HepG2 (cell line): ENCODE data around the gene CBX2. TPM values are rescaled to one million over a fixed set of nuclear protein-coding genes. Genes with fewer than 3 reads are reported as not detected.

Source experiments
- FOXA3 ChIP-seq: IDR thresholded peaks from 2 replicates; pipeline ENCODE4 v1.6.1; 2016; ENCODE audit warnings: missing genetic modification reagents, missing compliant biosample characterization
- HOXA9 ChIP-seq: sonication (generic); formaldehyde crosslinking; IDR thresholded peaks from 2 replicates; pipeline ENCODE4 v1.8.1; 2022; ENCODE audit warnings: missing genetic modification reagents, mild to moderate bottlenecking, moderate library complexity, borderline replicate concordance
- IRF2 ChIP-seq: IDR thresholded peaks from 2 replicates; pipeline ENCODE4 v1.6.1; 2018; ENCODE audit warnings: missing genetic modification reagents, missing compliant biosample characterization
- MBD4 ChIP-seq: IDR thresholded peaks from 2 replicates; pipeline ENCODE4 v1.6.1; 2012; ENCODE audit warnings: low read length, inconsistent platforms, borderline replicate concordance
- POLR2G ChIP-seq: fragments of 200-400 bp; formaldehyde crosslinking; IDR thresholded peaks from 2 replicates; pipeline ENCODE4 v1.6.1; 2018; ENCODE audit warnings: mild to moderate bottlenecking, low read depth, low read length, moderate library complexity
- SMC3 ChIP-seq: IDR thresholded peaks from 2 replicates; pipeline ENCODE4 v1.6.1; 2011; ENCODE audit warnings: low read length, improper control_type of control experiment
- SNAI1 ChIP-seq: sonication (generic); formaldehyde crosslinking; IDR thresholded peaks from 2 replicates; pipeline ENCODE4 v1.5.0; 2020; ENCODE audit warnings: mild to moderate bottlenecking, missing genetic modification reagents, borderline replicate concordance
- SRSF9 ChIP-seq: fragments of 200-400 bp; formaldehyde crosslinking; IDR thresholded peaks from 2 replicates; pipeline ENCODE4 v1.6.1; 2018; ENCODE audit warnings: borderline replicate concordance, mild to moderate bottlenecking, low read depth, low read length; ENCODE audit not compliant: insufficient read depth, poor library complexity, severe bottlenecking
- TRIM24 ChIP-seq: sonication (generic); formaldehyde crosslinking; IDR thresholded peaks from 2 replicates; pipeline ENCODE4 v1.8.0; 2022; ENCODE audit warnings: mild to moderate bottlenecking, missing genetic modification reagents
- WIZ ChIP-seq: sonication (generic); formaldehyde crosslinking; IDR thresholded peaks from 2 replicates; pipeline ENCODE4 v1.5.1; 2020; ENCODE audit warnings: mild to moderate bottlenecking, missing genetic modification reagents
- ZNF160 ChIP-seq: sonication (generic); formaldehyde crosslinking; IDR thresholded peaks from 2 replicates; pipeline ENCODE4 v1.8.0; 2022; ENCODE audit warnings: mild to moderate bottlenecking, inconsistent platforms, missing genetic modification reagents
- ZNF3 ChIP-seq: IDR thresholded peaks from 2 replicates; pipeline ENCODE4 v1.7.0; 2017; ENCODE audit warnings: inconsistent platforms
- ZNF563 ChIP-seq: sonication (generic); formaldehyde crosslinking; IDR thresholded peaks from 2 replicates; pipeline ENCODE4 v1.8.0; 2022; ENCODE audit warnings: mild to moderate bottlenecking, moderate library complexity, missing genetic modification reagents
- ZNF572 ChIP-seq: sonication (generic); formaldehyde crosslinking; IDR thresholded peaks from 2 replicates; pipeline ENCODE4 v1.5.1; 2020; ENCODE audit warnings: mild to moderate bottlenecking, missing genetic modification reagents
- ZNF703 ChIP-seq: sonication (generic); formaldehyde crosslinking; IDR thresholded peaks from 2 replicates; pipeline ENCODE4 v1.5.1; 2020; ENCODE audit warnings: missing genetic modification reagents, mild to moderate bottlenecking, moderate library complexity, borderline replicate concordance
- polyA plus RNA-seq, 8 experiments: library from polyadenylated mRNA; depleted of rRNA in 3 of 8; stranded (reverse) in 7 of 8; unstranded in 1 of 8; fragments of >200 nt; fragmentation: Illumina TruSeq in 4 of 8; extraction: Trizol in 4 of 8; gene quantifications; 2 replicates each; pipeline versions ENCODE4 v1.2.1 to v1.2.3, GENCODE V29; 2011 to 2016; ENCODE audit warnings: low read depth in 4 of 8, missing spikeins in 1 of 8, mixed read lengths in 1 of 8; ENCODE audit not compliant: insufficient read depth in 1 of 8
- total RNA-seq, 5 experiments: library from RNA; depleted of rRNA; stranded (reverse); fragments of >200 nt; fragmentation: Illumina TruSeq; extraction: Trizol; gene quantifications; 2 replicates each; pipeline ENCODE4 v1.2.3, GENCODE V29; 2016; ENCODE audit warnings: low read depth in 1 of 5
- TF ChIP-seq, protein P1 (sequence below): sonication (generic); formaldehyde crosslinking; conservative IDR thresholded peaks from 2 replicates; pipeline ENCODE4 v1.8.0; 2022; ENCODE audit warnings: missing genetic modification reagents
- TF ChIP-seq, protein P2 (sequence below): sonication (generic); formaldehyde crosslinking; IDR thresholded peaks from 2 replicates; pipeline ENCODE4 v1.4.0; 2020; ENCODE audit warnings: mild to moderate bottlenecking, missing genetic modification reagents
- TF ChIP-seq, protein P3 (sequence below): sonication (generic); formaldehyde crosslinking; conservative IDR thresholded peaks from 2 replicates; pipeline ENCODE4 v1.5.0; 2020; ENCODE audit warnings: missing genetic modification reagents
- TF ChIP-seq, protein P4 (sequence below): sonication (generic); formaldehyde crosslinking; IDR thresholded peaks from 2 replicates; pipeline ENCODE4 v1.5.0; 2020; ENCODE audit warnings: mild to moderate bottlenecking, low read depth, missing genetic modification reagents, borderline replicate concordance
- TF ChIP-seq, protein P5 (sequence below): sonication (generic); formaldehyde crosslinking; IDR thresholded peaks from 2 replicates; pipeline ENCODE4 v1.8.0; 2022; ENCODE audit warnings: missing genetic modification reagents, mild to moderate bottlenecking, inconsistent platforms, borderline replicate concordance

The CBX2 gene
- total and polyA plus RNA-seq, 2 of the 13 experiments (the other 11 are each of a cell fraction or from before 2014, with no cell fraction given): 14.5 to 31.1 TPM

DNA sequence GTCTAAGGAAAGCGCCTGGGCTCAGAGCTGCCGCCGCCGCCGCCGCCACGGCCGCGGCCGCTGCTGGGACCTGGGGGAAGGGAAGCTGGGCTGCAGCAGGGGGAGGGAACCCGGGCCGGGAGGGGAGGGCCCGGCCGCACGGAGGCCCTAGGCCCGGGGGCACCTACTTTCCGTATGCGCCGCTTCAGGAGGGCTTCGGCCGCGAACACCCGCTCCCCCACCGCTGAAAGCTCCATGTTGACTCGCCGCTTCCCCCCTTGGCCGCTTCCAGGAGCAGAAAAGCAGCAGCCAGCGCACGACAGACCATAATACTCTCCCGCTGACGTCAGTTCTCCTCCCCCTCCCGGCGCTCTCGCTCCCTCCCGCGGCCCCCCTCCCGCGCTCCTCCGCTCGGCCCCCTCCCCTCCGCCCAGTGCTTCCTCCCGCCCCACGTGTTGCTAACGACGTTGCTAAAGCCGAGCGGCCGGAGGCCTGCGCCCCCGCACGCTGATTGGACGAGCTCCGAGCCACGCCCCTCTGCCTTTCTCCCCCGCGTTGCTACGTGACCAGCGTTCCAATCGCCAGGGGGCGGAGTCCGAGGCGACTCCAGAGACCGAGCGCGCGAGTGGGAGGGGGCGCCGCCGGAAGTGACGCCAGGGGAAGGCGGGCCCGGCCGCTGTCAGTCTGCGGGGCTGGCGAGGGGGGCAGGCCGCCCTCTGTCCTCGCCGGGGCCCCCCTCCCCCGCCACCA lies 19.0 kb downstream of the CBX2 start, which contains the start of gene CBX8 (continued):
- TF ChIP-seq, protein P1, sequence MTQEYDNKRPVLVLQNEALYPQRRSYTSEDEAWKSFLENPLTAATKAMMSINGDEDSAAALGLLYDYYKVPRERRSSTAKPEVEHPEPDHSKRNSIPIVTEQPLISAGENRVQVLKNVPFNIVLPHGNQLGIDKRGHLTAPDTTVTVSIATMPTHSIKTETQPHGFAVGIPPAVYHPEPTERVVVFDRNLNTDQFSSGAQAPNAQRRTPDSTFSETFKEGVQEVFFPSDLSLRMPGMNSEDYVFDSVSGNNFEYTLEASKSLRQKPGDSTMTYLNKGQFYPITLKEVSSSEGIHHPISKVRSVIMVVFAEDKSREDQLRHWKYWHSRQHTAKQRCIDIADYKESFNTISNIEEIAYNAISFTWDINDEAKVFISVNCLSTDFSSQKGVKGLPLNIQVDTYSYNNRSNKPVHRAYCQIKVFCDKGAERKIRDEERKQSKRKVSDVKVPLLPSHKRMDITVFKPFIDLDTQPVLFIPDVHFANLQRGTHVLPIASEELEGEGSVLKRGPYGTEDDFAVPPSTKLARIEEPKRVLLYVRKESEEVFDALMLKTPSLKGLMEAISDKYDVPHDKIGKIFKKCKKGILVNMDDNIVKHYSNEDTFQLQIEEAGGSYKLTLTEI (CRISPR knock-in tag): no peak
- no peak for TF ChIP-seq SRSF9
- peak; percentile 66 for TF ChIP-seq ZNF160 (CRISPR knock-in tag)
- peak; percentile 85 for TF ChIP-seq POLR2G
- no peak for TF ChIP-seq TRIM24 (CRISPR knock-in tag)
- TF ChIP-seq ZNF3 (CRISPR knock-in tag): no peak; the same call in 1 of the 2 replicates
- no peak for TF ChIP-seq WIZ (CRISPR knock-in tag)
- TF ChIP-seq HOXA9 (CRISPR knock-in tag): no peak
- peak; percentile 57 for TF ChIP-seq FOXA3
- no peak for TF ChIP-seq MBD4
- no peak for TF ChIP-seq SMC3
- 0 out of 2 replicates have a peak, but pooled peaks have one; percentile 36 for TF ChIP-seq ZNF572 (CRISPR knock-in tag)
- TF ChIP-seq ZNF703: no peak
- no peak for TF ChIP-seq SNAI1 (CRISPR knock-in tag)
- no peak; the same call in 1 of the 2 replicates for TF ChIP-seq ZNF563
- TF ChIP-seq, protein P2, sequence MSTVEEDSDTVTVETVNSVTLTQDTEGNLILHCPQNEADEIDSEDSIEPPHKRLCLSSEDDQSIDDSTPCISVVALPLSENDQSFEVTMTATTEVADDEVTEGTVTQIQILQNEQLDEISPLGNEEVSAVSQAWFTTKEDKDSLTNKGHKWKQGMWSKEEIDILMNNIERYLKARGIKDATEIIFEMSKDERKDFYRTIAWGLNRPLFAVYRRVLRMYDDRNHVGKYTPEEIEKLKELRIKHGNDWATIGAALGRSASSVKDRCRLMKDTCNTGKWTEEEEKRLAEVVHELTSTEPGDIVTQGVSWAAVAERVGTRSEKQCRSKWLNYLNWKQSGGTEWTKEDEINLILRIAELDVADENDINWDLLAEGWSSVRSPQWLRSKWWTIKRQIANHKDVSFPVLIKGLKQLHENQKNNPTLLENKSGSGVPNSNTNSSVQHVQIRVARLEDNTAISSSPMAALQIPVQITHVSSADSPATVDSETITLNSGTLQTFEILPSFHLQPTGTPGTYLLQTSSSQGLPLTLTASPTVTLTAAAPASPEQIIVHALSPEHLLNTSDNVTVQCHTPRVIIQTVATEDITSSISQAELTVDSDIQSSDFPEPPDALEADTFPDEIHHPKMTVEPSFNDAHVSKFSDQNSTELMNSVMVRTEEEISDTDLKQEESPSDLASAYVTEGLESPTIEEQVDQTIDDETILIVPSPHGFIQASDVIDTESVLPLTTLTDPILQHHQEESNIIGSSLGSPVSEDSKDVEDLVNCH (CRISPR knock-in tag): no peak
- TF ChIP-seq, protein P3, sequence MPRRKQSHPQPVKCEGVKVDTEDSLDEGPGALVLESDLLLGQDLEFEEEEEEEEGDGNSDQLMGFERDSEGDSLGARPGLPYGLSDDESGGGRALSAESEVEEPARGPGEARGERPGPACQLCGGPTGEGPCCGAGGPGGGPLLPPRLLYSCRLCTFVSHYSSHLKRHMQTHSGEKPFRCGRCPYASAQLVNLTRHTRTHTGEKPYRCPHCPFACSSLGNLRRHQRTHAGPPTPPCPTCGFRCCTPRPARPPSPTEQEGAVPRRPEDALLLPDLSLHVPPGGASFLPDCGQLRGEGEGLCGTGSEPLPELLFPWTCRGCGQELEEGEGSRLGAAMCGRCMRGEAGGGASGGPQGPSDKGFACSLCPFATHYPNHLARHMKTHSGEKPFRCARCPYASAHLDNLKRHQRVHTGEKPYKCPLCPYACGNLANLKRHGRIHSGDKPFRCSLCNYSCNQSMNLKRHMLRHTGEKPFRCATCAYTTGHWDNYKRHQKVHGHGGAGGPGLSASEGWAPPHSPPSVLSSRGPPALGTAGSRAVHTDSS (CRISPR knock-in tag): no peak
- TF ChIP-seq, protein P4, sequence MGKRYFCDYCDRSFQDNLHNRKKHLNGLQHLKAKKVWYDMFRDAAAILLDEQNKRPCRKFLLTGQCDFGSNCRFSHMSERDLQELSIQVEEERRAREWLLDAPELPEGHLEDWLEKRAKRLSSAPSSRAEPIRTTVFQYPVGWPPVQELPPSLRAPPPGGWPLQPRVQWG (CRISPR knock-in tag): no peak
- TF ChIP-seq IRF2: peak; percentile 50
- TF ChIP-seq, protein P5, sequence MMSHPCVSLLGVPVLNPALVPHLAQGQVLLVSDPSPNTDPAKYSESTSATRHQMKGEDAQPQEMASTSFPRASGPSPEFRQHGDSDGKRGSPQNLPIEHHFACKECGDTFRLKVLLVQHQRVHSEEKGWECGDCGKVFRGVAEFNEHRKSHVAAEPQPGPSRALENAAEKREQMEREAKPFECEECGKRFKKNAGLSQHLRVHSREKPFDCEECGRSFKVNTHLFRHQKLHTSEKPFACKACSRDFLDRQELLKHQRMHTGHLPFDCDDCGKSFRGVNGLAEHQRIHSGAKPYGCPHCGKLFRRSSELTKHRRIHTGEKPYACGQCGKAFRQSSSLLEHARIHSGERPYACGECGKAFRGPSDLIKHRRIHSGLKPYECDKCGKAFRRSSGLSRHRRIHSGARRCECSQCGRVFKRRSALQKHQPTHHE (CRISPR knock-in tag): no peak; the same call in 1 of the 2 replicates
